ENCODE results near the gene GRB10.

GRB10 gene

GRCh38 chr7:50631100-50631499 lies 151.6 kb downstream of the GRB10 start:
- no peak for DNase-seq (ENCODE audit: low read depth, low spot score)
- no peak overlapping the region for H3K4me3 ChIP-seq (ENCODE audit: low read length)

- no peak overlapping the region for H3K4me3 ChIP-seq (ENCODE audit: low read length)
- no peak for DNase-seq (ENCODE audit: low read depth, low spot score)
These were observed 153.3 kb downstream of the GRB10 start for GRCh38 chr7:50629238-50629901.

- DNase-seq (ENCODE audit: low read depth, low spot score): no peak
- no peak overlapping the region for H3K4me3 ChIP-seq (ENCODE audit: low read length)
These were observed 154.1 kb downstream of the GRB10 start for GRCh38 chr7:50628434-50629084.

GRCh38 chr7:50627824-50628361 lies 154.8 kb downstream of the GRB10 start:
- DNase-seq (ENCODE audit: low read depth, low spot score): no peak
- H3K4me3 ChIP-seq (ENCODE audit: low read length): no peak overlapping the region

- H3K4me3 ChIP-seq (ENCODE audit: low read length): no peak overlapping the region
- no peak for DNase-seq (ENCODE audit: low read depth, low spot score)
These were observed 156.4 kb downstream of the GRB10 start for GRCh38 chr7:50626286-50626685.

GRCh38 chr7:50625360-50625759 lies 157.3 kb downstream of the GRB10 start:
- no peak for DNase-seq (ENCODE audit: low read depth, low spot score)
- no peak overlapping the region for H3K4me3 ChIP-seq (ENCODE audit: low read length)

- no peak for DNase-seq (ENCODE audit: low read depth, low spot score)
- H3K4me3 ChIP-seq (ENCODE audit: low read length): no peak overlapping the region
These were observed 159.9 kb downstream of the GRB10 start for GRCh38 chr7:50622821-50623220.

GRCh38 chr7:50621973-50622490 lies 160.7 kb downstream of the GRB10 start:
- no peak overlapping the region for H3K4me3 ChIP-seq (ENCODE audit: low read length)
- no peak for DNase-seq (ENCODE audit: low read depth, low spot score)

- H3K4me3 ChIP-seq (ENCODE audit: low read length): no peak overlapping the region
- DNase-seq (ENCODE audit: low read depth, low spot score): no peak
These were observed 161.5 kb downstream of the GRB10 start for GRCh38 chr7:50621206-50621605.

- no peak overlapping the region for H3K4me3 ChIP-seq (ENCODE audit: low read length)
- DNase-seq (ENCODE audit: low read depth, low spot score): no peak
These were observed 162.3 kb downstream of the GRB10 start for GRCh38 chr7:50620433-50620832.

- H3K4me3 ChIP-seq (ENCODE audit: low read length): no peak overlapping the region
- DNase-seq (ENCODE audit: low read depth, low spot score): no peak
These were observed 163.0 kb downstream of the GRB10 start for GRCh38 chr7:50619684-50620083.

GRCh38 chr7:50618281-50618680 lies 164.4 kb downstream of the GRB10 start:
- no peak overlapping the region for H3K4me3 ChIP-seq (ENCODE audit: low read length)
- no peak for DNase-seq (ENCODE audit: low read depth, low spot score)

- DNase-seq (ENCODE audit: low read depth, low spot score): no peak
- no peak overlapping the region for H3K4me3 ChIP-seq (ENCODE audit: low read length)
These were observed 167.1 kb downstream of the GRB10 start for GRCh38 chr7:50615519-50616080.

GRCh38 chr7:50614721-50615518 lies 167.8 kb downstream of the GRB10 start:
- no peak overlapping the region for H3K4me3 ChIP-seq (ENCODE audit: low read length)
- peak; percentile 28 for DNase-seq (ENCODE audit: low read depth, low spot score)

- H3K4me3 ChIP-seq (ENCODE audit: low read length): no peak overlapping the region
- no peak for DNase-seq (ENCODE audit: low read depth, low spot score)
These were observed 169.2 kb downstream of the GRB10 start for GRCh38 chr7:50613473-50613872.

- H3K4me3 ChIP-seq (ENCODE audit: low read length): no peak overlapping the region
- DNase-seq (ENCODE audit: low read depth, low spot score): no peak
These were observed 170.0 kb downstream of the GRB10 start for GRCh38 chr7:50612704-50613103.

GRCh38 chr7:50610521-50611277 lies 172.0 kb downstream of the GRB10 start:
- DNase-seq (ENCODE audit: low read depth, low spot score): peak; percentile 85
- no peak overlapping the region for H3K4me3 ChIP-seq (ENCODE audit: low read length)

GRCh38 chr7:50608196-50608906 lies 174.3 kb downstream of the GRB10 start:
- DNase-seq (ENCODE audit: low read depth, low spot score): peak; percentile 83
- no peak overlapping the region for H3K4me3 ChIP-seq (ENCODE audit: low read length)
